K562 (cell line): ENCODE results near the gene MMP17. TPM values are rescaled to one million over a fixed set of nuclear protein-coding genes. Genes with fewer than 3 reads are reported as not detected.

Experiments
- ATAC-seq: fragments of 200-7000 bp; cut with Tn5 transposase; 3 replicates; pipeline ENCODE4 v1.9.1; 2020; ENCODE audit warnings: moderate library complexity
- BruUV-seq: library from RNA; stranded (reverse); fragments of 400-500 nt; replicated peaks from 2 replicates; lab custom pipeline; 2021; lab: Mats Ljungman, UMichigan
- CTCF ChIA-PET: fragments of 300-600 bp; formaldehyde crosslinking; extraction: SDS; loops from one replicate; lab custom pipeline; 2021; ENCODE audit warnings: low intra/inter-chr PET ratio; lab: Yijun Ruan, JAX
- POLR2A ChIA-PET: fragments of 300-600, 350-650 bp; sonication (Branson Sonifier 250); formaldehyde crosslinking; extraction: SDS; loops from one replicate; lab custom pipeline; 2021; ENCODE audit warnings: antibody characterized with exemption, inconsistent platforms; lab: Yijun Ruan, JAX
- DNase-seq, 4 experiments: peaks; one replicate each; pipeline versions ENCODE4 v3.0.0 to v3.0.0-alpha.2; 2011 to 2018; ENCODE audit warnings: low spot score in 3 of 4, mixed read lengths in 3 of 4; ENCODE audit errors: extremely low read depth in 1 of 4
- FAIRE-seq: peaks from 2 replicates; lab custom pipeline; 2011; peaks lifted over from hg19 to GRCh38; lab: Jason Lieb, UNC
- H2AFZ ChIP-seq: 2 replicates; pipeline ENCODE4 v1.6.0; 2011; ENCODE audit warnings: low read depth, low read length, control low read depth, inconsistent platforms
- H3K27ac ChIP-seq: fragments of 200-600 bp; 3 replicates; pipeline ENCODE4 v1.8.0; 2011; ENCODE audit warnings: low read depth, mild to moderate bottlenecking, control low read depth, inconsistent platforms, low read length, moderate library complexity, mixed read lengths; ENCODE audit errors: extremely low read depth
- H3K27me3 ChIP-seq, 2 experiments: fragments of 300-600 bp in 1 of 2; 2 replicates in 1 of 2; 3 replicates in 1 of 2; pipeline versions ENCODE4 v1.6.0 to v1.8.0; 2011; ENCODE audit warnings: inconsistent platforms in 2 of 2, low read length in 2 of 2, mild to moderate bottlenecking in 1 of 2, mixed read lengths in 1 of 2, moderate library complexity in 1 of 2; ENCODE audit not compliant: control insufficient read depth in 2 of 2, insufficient read depth in 2 of 2
- H3K36me3 ChIP-seq: fragments of 300-600 bp; 3 replicates; pipeline ENCODE4 v1.8.0; 2011; ENCODE audit warnings: mild to moderate bottlenecking, low read length, inconsistent platforms; ENCODE audit not compliant: control insufficient read depth, insufficient read depth
- H3K4me1 ChIP-seq, 2 experiments: fragments of 200-600 bp in 1 of 2; replicated peaks in 1 of 2; 2 replicates in 1 of 2; 3 replicates in 1 of 2; pipeline versions ENCODE4 v1.5.1 to v1.8.0; 2011; ENCODE audit warnings: inconsistent platforms in 2 of 2, low read length in 2 of 2, mild to moderate bottlenecking in 1 of 2, mixed read lengths in 1 of 2, moderate library complexity in 1 of 2; ENCODE audit not compliant: control insufficient read depth in 2 of 2, insufficient read depth in 2 of 2
- H3K4me2 ChIP-seq: 2 replicates; pipeline ENCODE4 v1.6.1; 2011; ENCODE audit warnings: low read length, control low read depth, inconsistent platforms, mixed read lengths; ENCODE audit not compliant: insufficient read depth
- H3K4me3 ChIP-seq: fragments of 200-600 bp; sonication (generic), shearing (Covaris generic); 2 replicates; pipeline ENCODE4 v1.5.1; 2016; ENCODE audit warnings: control low read depth, inconsistent platforms
- H3K79me2 ChIP-seq: fragments of 200-600 bp; 3 replicates; pipeline ENCODE4 v1.8.0; 2011; ENCODE audit warnings: low read length, inconsistent platforms; ENCODE audit not compliant: control insufficient read depth, insufficient read depth
- H3K9ac ChIP-seq, 2 experiments: 2 replicates each; pipeline versions ENCODE4 v1.6.0 to v1.6.1; 2011; ENCODE audit warnings: low read depth in 2 of 2, low read length in 2 of 2, control low read depth in 1 of 2, inconsistent platforms in 1 of 2, mild to moderate bottlenecking in 1 of 2, mixed read lengths in 1 of 2; ENCODE audit not compliant: insufficient read depth in 1 of 2
- H3K9me1 ChIP-seq: one replicate; pipeline ENCODE4 v1.6.0; 2011; ENCODE audit warnings: inconsistent platforms, mild to moderate bottlenecking, low read length, moderate library complexity; ENCODE audit not compliant: control insufficient read depth, insufficient read depth
- H3K9me3 ChIP-seq: replicated peaks from 2 replicates; pipeline ENCODE4 v1.5.1; 2011; ENCODE audit warnings: low read depth, low read length, inconsistent platforms; ENCODE audit not compliant: control insufficient read depth, insufficient read depth
- H4K20me1 ChIP-seq: replicated peaks from 2 replicates; pipeline ENCODE4 v1.6.1; 2011; ENCODE audit warnings: low read length, inconsistent platforms, mixed read lengths; ENCODE audit not compliant: control insufficient read depth, insufficient read depth
- HDGF ChIP-seq: fragments of 450-650 bp; IDR thresholded peaks from 2 replicates; pipeline ENCODE4 v1.6.1; 2016
- JUNB ChIP-seq: fragments of 450-650 bp; formaldehyde crosslinking; conservative IDR thresholded peaks from 2 replicates; pipeline ENCODE4 v1.4.0; 2020; ENCODE audit warnings: mild to moderate bottlenecking
- RB1 ChIP-seq: fragments of 450-650 bp; IDR thresholded peaks from 2 replicates; pipeline ENCODE4 v1.6.1; 2017; ENCODE audit warnings: low read depth, mild to moderate bottlenecking
- RBM25 ChIP-seq: fragments of 200-400 bp; formaldehyde crosslinking; IDR thresholded peaks from 2 replicates; pipeline ENCODE4 v1.6.1; 2018; ENCODE audit warnings: low read length, low read depth, moderate library complexity; ENCODE audit not compliant: severe bottlenecking
- RERE ChIP-seq: sonication (generic); formaldehyde crosslinking; IDR thresholded peaks from 2 replicates; pipeline ENCODE4 v1.8.0; 2023; ENCODE audit warnings: missing genetic modification reagents, mild to moderate bottlenecking, borderline replicate concordance
- TRIM28 ChIP-seq: fragments of 450-650 bp; IDR thresholded peaks from 2 replicates; pipeline ENCODE4 v1.6.1; 2017
- WGBS: fragments of 100-300 bp; shearing (Covaris generic); methylation state at CpG from one replicate; pipeline ENCODE4 v1.1.6; 2016; ENCODE audit warnings: low coverage, mixed read lengths; ENCODE audit not compliant: insufficient coverage; ENCODE audit errors: missing lambda C conversion rate; 5-methylcytosine and 5-hydroxymethylcytosine counted together
- in situ Hi-C: fragments of 300-500 bp; cut with MboI; formaldehyde crosslinking; loops from 4 replicates; pipeline ENCODE4 v1.15.0; 2018; ENCODE audit warnings: inconsistent platforms, mixed read lengths
- intact Hi-C: fragments of 100-400 bp; cut with micrococcal nuclease; formaldehyde crosslinking; loops from 2 replicates; pipeline ENCODE4 v1.14.2; 2022
- polyA plus RNA-seq, 8 experiments: library from polyadenylated mRNA; depleted of rRNA in 4 of 8; stranded (reverse) in 5 of 8; unstranded in 3 of 8; fragments of >200 nt; fragmentation: Nextera tagmentation in 2 of 8; fragmentation: Illumina TruSeq in 1 of 8; extraction: Ambion mirVana in 2 of 8; extraction: Trizol in 1 of 8; gene quantifications; 2 replicates each; pipeline versions ENCODE4 v1.2.1 to v1.2.3, GENCODE V29; 2011 to 2014; ENCODE audit warnings: inconsistent platforms in 1 of 8, missing spikeins in 1 of 8
- total RNA-seq, 7 experiments: library from RNA; depleted of rRNA in 6 of 7; stranded (reverse); fragments of >200 nt in 6 of 7; fragmentation: Illumina TruSeq in 2 of 7; extraction: Trizol in 2 of 7; gene quantifications; 2 replicates each; pipeline versions ENCODE4 v1.2.1 to v1.2.3, GENCODE V29; 2011 to 2021; ENCODE audit warnings: low replicate concordance in 1 of 7

MMP17 gene
- total and polyA plus RNA-seq, 9 of the 15 experiments (the other 6 are each of a cell fraction or from before 2014, with no cell fraction given): 1.1 to 21.2 (median 17.1) TPM; not detected in 2

GRCh38 chr12:131841547-131841946, 13.4 kb downstream of the MMP17 start:
- CTCF ChIA-PET: no interaction called here
- POLR2A ChIA-PET: no interaction called here
- Histone ChIP-seq H3K9me3 (no peaks in the 10 kb centered on the region), H3K27ac (no peak overlapping the region), H3K4me3 (no peak overlapping the region), H3K4me2 (no peak overlapping the region), H3K9ac (no peak overlapping the region), H3K79me2 (no peaks in the 10 kb centered on the region), H4K20me1 (no peaks in the 10 kb centered on the region), H2AFZ (no peak overlapping the region), H3K36me3 (no peaks in the 10 kb centered on the region), H3K9me1 (no peaks in the 10 kb centered on the region), H3K27me3 (no peaks in the 10 kb centered on the region), H3K4me1 (peaks cover 0 to 36% of the 10 kb centered on the region in 2 experiments; a peak in 3 of 5 replicates)
- no peak for DNase-seq
- in situ Hi-C loops: no loop called here
- BruUV-seq: no TSS peak
- ATAC-seq: no peak
- FAIRE-seq: no peak
- intact Hi-C loops: no loop called here
- no peak for TF ChIP-seq HDGF
- TF ChIP-seq RERE (CRISPR knock-in tag): no peak
- no peak for TF ChIP-seq RB1
- TF ChIP-seq JUNB (CRISPR knock-in tag): no peak
- TF ChIP-seq RBM25: no peak
- TF ChIP-seq TRIM28: no peak
- WGBS: 85% methylated on average over 22 of the region's 22 CpGs
